Left kidney (tissue), 2 donors: ENCODE data around the gene KCNK10. TPM values are rescaled to one million over a fixed set of nuclear protein-coding genes. Genes with fewer than 3 reads are reported as not detected.

Source experiments
- DNase-seq: peaks from one replicate; pipeline ENCODE4 v3.0.0-alpha.2; 2013
- polyA plus RNA-seq: library from polyadenylated mRNA; unstranded; fragments of 120-200 nt; gene quantifications from one replicate; pipeline ENCODE4 v1.2.1, GENCODE V29; 2013; ENCODE audit not compliant: insufficient read length

KCNK10 gene
- polyA plus RNA-seq, 1 donor = 0.27 TPM

GRCh38 chr14:88228522-88229236, 94.4 kb downstream of the KCNK10 start:
- no peak for DNase-seq

DNA sequence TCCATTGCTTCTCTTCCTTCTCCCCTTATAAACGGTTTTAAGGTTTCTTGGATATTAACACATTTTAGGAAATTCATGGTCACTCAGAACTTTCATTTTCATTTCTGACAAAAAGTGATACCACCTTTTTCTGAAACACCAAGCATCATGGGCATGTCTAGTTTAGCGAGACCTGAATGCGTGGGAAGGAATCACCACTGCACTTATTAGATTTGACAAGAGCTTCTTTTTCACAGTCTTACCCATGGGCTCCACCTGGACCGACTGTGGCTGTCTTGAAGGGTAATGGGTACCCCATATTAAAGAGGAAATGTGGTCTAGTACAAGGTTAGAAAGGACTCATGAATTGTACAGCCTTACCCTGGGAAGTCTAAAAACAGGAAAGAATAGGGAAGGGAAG, 95.4 kb downstream of the KCNK10 start:
- DNase-seq = no peak

- no peak for DNase-seq
Observed at GRCh38 chr14:88225721-88226120, 97.3 kb downstream of the KCNK10 start.

GRCh38 chr14:88218119-88218915, 104.8 kb downstream of the KCNK10 start:
- no peak for DNase-seq

DNA sequence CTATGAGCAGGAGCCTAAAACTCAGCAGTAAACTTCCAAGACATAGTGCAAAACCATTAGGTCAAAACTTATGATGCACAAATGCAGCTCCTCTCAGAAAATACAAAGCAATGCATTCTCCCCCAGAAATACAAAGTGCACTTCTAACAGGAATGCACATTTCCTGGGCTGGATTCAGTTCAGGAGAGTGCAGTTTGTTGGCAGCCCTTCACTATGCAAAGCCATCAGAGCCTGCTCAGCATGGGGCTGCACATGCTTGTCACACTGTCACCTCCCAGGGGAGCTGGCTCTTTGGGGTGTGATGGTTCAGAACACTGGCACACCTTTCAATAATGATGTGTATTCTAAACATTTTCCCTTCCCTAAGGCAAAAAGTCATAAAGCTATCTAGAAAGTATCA, 110.4 kb downstream of the KCNK10 start:
- no peak for DNase-seq

DNA sequence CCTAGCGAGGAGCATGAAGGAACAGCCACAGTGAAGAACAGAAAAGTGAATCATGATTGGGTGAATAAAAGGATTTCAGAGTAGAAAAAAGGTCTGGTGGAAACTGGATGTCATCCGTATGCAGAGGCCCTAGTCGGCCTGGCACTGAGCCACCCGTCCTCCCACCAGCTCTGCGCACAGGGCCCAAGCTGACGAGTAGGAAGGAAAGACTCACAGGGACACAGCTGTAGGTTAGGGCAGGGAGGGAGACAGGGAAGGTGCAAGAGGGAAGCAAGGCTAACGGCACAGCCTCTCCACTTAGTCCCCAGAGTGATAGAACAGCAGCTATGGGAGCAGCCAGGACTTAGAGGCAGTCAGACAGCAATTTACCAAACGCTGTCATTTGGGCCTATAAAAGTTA, 112.6 kb downstream of the KCNK10 start:
- no peak for DNase-seq

DNA sequence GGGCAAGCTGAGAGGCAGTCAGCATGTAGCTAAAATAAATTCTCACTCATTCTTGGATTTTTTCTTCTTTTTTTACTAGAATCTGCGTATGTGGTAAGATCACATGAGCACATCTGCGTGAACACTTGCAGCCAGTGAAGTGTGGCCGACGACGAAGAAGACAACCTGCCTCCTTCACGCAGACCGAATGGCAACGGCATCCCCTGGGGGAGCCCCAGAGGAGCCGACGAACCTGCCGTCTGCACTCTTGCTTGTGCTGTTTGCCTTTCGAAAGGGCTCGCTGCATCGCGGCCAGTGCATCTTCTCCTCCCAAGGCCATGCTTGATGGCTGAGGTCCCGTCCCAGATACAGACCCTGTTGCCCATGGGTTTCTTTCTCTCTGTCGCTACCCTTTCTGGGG, 113.8 kb downstream of the KCNK10 start:
- DNase-seq = no peak

GRCh38 chr14:88208858-88209257, 114.2 kb downstream of the KCNK10 start:
- DNase-seq = no peak

GRCh38 chr14:88204221-88204620, 118.8 kb downstream of the KCNK10 start:
- DNase-seq = no peak

GRCh38 chr14:88203291-88203690, 119.8 kb downstream of the KCNK10 start:
- DNase-seq = no peak

- no peak for DNase-seq
Observed at GRCh38 chr14:88202286-88202685, 120.8 kb downstream of the KCNK10 start.

- DNase-seq = no peak
Observed at GRCh38 chr14:88201851-88202250, 121.2 kb downstream of the KCNK10 start.

DNA sequence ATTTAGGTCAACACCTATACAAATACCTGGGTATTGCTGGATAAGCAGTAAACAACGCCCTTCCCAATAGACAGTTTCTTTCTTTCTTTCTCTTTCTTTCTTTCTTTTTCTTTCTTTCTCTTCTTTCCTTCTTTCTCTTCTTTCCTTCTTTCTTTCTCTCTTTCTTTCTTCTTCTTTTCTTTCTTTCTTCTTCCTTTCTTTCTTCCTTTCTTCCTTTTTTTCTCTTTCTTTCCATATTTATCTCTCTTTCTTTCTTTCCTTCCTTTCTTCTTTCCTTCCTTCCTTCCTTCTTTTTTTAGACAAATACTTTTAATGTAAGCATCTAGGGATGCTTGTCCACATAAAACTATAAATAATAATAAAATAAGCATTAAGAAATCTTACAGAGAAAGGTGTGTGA, 123.2 kb downstream of the KCNK10 start:
- no peak for DNase-seq

DNA sequence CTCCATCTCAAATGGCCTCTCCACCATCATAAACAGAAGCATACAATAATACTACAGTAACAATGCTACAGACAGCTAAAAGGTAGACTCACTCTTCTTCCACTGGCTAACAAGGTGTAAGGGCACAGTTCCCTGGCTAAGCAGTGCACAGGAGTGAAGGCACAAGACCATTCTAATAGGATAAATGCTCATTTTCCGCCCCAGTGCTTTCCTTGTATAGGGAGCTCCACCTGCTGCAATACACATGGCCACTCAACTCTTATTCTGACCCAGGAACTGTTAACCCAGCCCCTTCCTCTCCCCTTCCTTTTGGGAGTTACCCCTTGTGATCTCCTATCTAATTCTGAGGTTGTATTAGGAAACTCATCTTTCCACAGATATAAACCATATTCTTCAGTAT, 124.6 kb downstream of the KCNK10 start:
- DNase-seq = no peak

GRCh38 chr14:88196925-88197324, 126.1 kb downstream of the KCNK10 start:
- no peak for DNase-seq

GRCh38 chr14:88196116-88196890, 126.8 kb downstream of the KCNK10 start:
- DNase-seq = no peak

- no peak for DNase-seq
Observed at GRCh38 chr14:88195676-88196075, 127.4 kb downstream of the KCNK10 start.

- DNase-seq = no peak
Observed at GRCh38 chr14:88194531-88194930, 128.5 kb downstream of the KCNK10 start.

- no peak for DNase-seq
Observed at GRCh38 chr14:88191605-88192004, 131.5 kb downstream of the KCNK10 start.

DNA sequence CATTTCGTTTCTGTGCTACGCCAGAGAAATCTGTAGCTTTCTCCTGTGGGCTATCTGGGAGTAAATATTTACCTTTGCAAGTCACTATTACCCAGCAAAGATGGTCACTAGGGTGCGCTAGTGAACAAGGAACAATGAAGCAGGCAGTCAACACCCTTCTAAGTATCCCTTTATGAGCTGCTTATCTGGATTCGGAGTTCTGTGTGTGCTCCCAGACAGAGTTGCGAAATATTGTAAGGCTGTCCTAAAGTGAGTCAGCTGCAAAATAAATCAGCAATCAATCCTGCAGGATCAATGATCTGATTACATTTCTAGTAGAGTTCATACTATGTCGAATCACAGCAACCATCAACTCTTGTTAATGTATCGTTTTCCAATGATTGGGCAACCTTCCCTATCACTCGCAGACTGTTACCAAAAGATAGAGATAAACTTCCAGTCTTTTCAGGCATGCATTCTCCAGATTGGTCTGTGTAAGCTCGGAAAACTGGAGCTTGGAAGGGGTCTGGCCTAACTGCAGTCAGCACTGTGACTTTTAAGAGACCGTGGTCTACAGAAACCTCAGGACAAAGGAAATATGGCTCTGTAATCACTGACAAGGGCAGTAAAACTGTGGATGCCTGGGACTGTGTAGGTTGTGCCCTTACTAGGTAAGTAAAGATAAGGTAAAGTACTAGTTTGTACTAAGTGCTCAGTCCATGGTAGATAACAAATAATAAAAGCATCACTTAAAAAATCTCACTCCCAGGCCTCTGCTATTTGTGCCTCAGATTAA, 133.5 kb downstream of the KCNK10 start:
- DNase-seq = peak; percentile 90

DNA sequence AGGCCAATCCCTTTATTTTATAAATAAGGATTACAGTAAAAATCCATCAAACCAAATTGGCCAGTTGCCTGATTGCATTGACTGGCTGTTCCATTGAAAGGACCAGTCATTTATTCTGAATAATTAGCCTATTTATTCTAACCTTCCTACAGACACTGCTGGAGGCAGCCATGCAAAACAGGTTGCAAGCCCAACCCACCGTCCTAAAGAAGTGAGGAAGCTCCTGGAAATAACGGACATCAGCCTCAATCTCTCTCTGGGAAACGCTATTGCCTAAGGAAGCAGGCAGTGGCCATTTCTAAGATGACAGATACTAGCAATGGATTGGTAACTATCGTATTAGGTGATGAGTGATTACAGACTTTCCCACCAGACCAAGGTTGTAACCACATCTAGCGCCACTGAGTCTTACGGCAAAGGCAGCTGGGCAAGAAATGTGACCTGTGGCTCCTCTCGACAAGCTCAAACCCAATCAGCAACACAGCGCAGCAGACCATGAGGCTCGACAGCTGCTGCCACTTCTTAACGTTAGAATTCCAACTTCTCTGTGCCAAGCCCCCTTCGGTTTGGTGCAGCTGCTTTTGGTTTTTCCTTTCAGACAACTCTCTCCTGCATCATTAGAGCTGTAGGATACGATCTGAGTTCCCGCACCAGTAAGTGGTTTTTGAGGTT, 134.2 kb downstream of the KCNK10 start:
- no peak for DNase-seq

DNA sequence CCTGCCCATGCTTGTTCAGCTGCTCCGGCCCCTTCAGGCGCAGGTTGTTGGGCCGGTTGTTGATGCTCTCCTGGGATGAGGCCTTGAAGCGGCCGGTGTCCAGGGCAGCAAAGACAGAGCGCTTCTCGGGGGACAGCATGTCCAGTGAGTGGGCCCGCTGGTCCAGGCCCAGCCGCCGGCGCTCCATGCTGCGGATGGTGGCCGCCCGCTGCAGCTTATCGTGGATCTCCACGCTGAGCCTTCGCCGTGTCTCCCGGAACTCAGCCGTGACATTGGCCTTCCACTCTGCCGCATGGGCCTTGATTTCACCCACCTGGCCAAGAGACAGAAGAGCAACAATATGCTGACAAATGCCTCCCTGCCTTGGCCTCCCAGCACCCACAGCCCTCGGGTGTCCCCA, 137.2 kb downstream of the KCNK10 start:
- DNase-seq = no peak
